GM10248 (cell line): Measurements from ENCODE around the gene DISC1.

Source experiments
- CTCF ChIA-PET: fragments of 300-600 bp; sonication (Branson Sonifier 250); formaldehyde crosslinking; extraction: SDS; loops from one replicate; lab custom pipeline; 2021; ENCODE audit warnings: antibody characterized with exemption; lab: Yijun Ruan, JAX
- POLR2A ChIA-PET: fragments of 350-650 bp; sonication (Branson Sonifier 250); formaldehyde crosslinking; extraction: SDS; loops from one replicate; lab custom pipeline; 2020; ENCODE audit warnings: antibody characterized with exemption; lab: Yijun Ruan, JAX
- DNase-seq: peaks from one replicate; pipeline ENCODE4 v3.0.0; 2012; ENCODE audit errors: extremely low spot score
- CTCF ChIP-seq: IDR thresholded peaks from 2 replicates; pipeline ENCODE4 v1.5.1; 2012; ENCODE audit warnings: mild to moderate bottlenecking, low read depth; ENCODE audit errors: extremely low read depth, missing control alignments, control extremely low read depth

DISC1 gene

DNA sequence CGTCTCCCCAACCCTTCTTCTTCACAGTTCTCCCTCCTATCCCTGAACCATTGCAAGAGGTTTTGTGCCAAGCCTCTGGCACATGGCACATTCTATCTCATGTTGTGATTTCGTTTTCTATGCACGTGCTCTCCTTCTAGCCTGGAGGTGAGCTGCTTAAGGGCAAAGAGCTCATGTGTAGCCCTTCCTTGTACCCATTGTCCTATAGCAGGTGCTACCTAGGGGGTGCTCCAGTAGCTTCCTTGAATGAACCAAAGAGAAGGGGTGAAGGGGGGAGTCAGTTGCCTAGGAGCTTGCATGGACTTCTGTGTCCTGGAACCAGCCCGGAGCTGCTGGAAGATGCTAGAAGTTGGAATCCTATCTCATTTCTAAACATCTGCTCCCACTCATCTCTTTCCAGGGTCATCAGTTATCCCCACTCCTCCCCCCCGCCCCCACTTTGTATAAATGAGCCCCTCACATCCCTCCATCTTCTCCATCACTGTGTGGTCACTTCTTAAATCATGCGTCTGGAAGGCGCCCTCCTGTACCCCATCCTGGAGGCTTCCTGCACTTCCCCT, 535 bp upstream of the DISC1 start:
- no peak for DNase-seq
- no peak for TF ChIP-seq CTCF
- CTCF ChIA-PET = interaction anchor here (1.0 kb wide), 1 partner anchor 19 kb away, joined by 3 read pairs; no protein-coding TSS in a partner anchor
- POLR2A ChIA-PET = no interaction called here

- no peak for TF ChIP-seq CTCF
- ChIA-PET POLR2A (no interaction called here), CTCF (no interaction called here)
- DNase-seq = peak; percentile 44
These were observed 493 bp downstream of the DISC1 start for GRCh38 chr1:231626951-231627614.

DNA sequence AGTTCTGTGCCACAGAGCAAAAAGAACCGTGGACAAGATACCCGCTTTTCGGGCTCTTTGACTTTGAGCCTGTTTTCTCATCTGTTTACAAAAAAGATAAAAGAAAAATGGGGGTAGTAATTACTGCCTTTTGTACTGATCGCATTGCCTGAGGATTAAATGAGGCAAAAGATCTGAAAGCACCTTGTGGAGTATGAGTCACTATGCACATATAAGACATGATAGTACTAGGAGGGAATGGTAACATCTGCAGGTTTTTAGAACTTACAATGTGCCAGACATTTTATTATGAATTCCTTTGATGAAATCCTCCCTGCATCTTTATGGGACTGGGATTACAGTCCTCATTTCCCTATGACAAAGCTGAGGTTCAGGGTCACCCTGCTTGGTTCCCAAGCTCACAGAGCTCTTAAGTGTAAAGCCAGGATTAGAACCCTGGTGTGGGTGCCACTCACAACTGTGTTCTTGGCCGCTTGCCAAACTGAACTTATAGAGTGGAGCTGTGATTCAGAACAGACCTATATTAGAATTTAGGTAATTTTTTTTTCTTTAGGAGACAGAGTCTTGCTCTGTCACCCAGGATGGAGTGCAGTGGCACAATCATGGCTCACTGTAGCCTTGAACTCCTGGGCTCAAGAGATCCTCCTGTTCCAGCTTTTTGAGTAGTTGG, 1.8 kb downstream of the DISC1 start:
- CTCF ChIA-PET = interaction anchor here (2.2 kb wide), 1 partner anchor 313 kb away, joined by 4 read pairs; no protein-coding TSS in a partner anchor
- TF ChIP-seq CTCF = no peak
- POLR2A ChIA-PET = no interaction called here
- no peak for DNase-seq

DNA sequence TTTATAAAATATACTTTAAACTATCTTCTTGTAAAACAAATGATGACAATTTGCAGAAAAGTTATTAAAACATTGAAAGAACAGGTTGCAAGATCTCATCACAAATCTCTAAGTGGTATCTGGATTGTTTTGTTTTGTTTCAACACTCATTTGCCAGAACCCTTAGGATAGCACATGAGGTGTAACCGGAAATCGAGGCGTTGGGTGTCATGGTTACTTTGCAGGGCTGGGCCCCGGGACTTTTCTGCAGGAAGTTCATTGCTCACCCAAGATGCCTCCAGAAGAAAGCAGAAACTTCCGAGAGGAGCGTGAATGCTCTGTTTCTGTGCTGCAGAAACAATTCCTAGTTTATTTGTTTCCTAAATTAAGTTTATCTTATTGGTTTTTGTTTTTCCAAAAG, 2.5 kb downstream of the DISC1 start:
- no peak for DNase-seq
- no peak for TF ChIP-seq CTCF
- ChIA-PET CTCF (interaction anchor here (2.2 kb wide), 1 partner anchor 313 kb away, joined by 4 read pairs; no protein-coding TSS in a partner anchor), POLR2A (no interaction called here)

DNA sequence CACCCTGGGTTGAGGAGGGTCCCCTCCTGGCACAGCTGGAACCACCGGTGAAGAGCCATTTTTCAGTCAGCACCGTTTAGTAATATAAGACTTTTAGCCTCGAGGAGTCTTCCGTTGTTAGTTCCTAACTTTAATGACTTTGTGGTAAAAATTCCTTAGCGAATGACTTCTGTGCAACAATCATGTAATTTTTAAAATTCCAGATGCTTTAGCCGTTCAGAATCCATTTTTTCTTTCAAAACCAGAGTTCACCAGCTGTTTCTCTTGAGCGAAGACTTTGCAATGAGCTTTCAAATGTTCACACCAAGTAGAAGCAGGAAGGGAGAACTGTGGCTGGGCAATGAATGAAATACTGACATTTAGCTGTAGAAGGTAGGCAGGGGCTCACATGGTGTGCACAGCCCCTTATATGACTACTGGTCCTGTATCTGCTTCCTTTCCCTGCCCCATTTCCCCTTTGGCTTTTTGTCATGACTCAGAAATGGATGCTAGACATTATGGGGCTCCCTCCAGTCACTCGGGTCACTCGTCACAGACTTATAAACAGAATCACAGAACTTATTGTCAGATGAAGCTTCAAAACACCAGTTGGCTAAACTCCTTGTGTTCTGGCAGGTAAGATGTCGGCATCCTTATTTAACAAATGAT, 4.1 kb downstream of the DISC1 start:
- ChIA-PET POLR2A (no interaction called here), CTCF (interaction anchor here (0.8 to 2.0 kb wide), 3 partner anchors 10 to 14 kb away, joined by 3 to 6 read pairs (median 5); no protein-coding TSS in a partner anchor)
- TF ChIP-seq CTCF = no peak
- no peak for DNase-seq

DNA sequence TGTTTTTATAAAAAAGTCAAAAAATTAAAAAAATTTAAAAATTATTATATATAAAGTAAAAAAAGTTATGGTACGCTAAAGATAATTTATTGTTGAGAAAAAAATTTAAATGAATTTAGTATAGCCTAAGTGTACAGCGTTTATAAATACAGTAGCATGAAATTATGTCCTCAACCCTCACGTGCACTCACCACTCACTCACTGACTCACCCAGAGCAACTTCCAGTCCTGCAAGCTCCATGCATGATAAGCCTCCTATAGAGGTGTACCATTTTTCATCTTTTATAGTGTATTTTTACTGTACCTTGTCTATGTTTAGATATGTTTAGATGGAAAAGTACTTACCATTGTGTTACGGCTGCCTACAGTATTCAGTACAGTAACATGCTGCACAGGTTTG, 5.1 kb downstream of the DISC1 start:
- no peak for TF ChIP-seq CTCF
- ChIA-PET POLR2A (no interaction called here), CTCF (interaction anchor here (1.4 to 2.0 kb wide), 2 partner anchors 11 to 15 kb away, joined by 5 to 6 read pairs; no protein-coding TSS in a partner anchor)
- DNase-seq = no peak
